Mesendoderm (in vitro differentiated cells): Measurements from ENCODE around the gene ANKRD33B.

Experiments
- DNase-seq: peaks from one replicate; pipeline ENCODE4 v3.0.0; 2013
- H2AK5ac ChIP-seq: 2 replicates; pipeline ENCODE4 v1.6.1; 2013; ENCODE audit warnings: low read length, inconsistent platforms
- H2BK120ac ChIP-seq: 2 replicates; pipeline ENCODE4 v1.6.1; 2013; ENCODE audit warnings: low read depth, mild to moderate bottlenecking, low read length, moderate library complexity, mixed read lengths
- H2BK15ac ChIP-seq: replicated peaks from 2 replicates; pipeline ENCODE4 v1.6.1; 2013; ENCODE audit warnings: low read depth, mild to moderate bottlenecking, moderate library complexity
- H2BK5ac ChIP-seq: 2 replicates; pipeline ENCODE4 v1.6.1; 2013; ENCODE audit warnings: low read length, inconsistent platforms
- H3K18ac ChIP-seq: 2 replicates; pipeline ENCODE4 v1.6.1; 2013; ENCODE audit warnings: mild to moderate bottlenecking, low read length, mixed read lengths
- H3K23ac ChIP-seq: one replicate; pipeline ENCODE4 v1.6.1; 2013; ENCODE audit warnings: low read length
- H3K27ac ChIP-seq: 2 replicates; pipeline ENCODE4 v1.5.1; 2013; ENCODE audit warnings: low read depth, mild to moderate bottlenecking, inconsistent platforms, low read length, moderate library complexity
- H3K27me3 ChIP-seq: 2 replicates; pipeline ENCODE4 v1.6.1; 2013; ENCODE audit warnings: low read length, control low read depth, mild to moderate bottlenecking, inconsistent platforms; ENCODE audit not compliant: insufficient read depth, poor library complexity
- H3K36me3 ChIP-seq: 2 replicates; pipeline ENCODE4 v1.6.1; 2013; ENCODE audit warnings: low read length, inconsistent platforms; ENCODE audit not compliant: control insufficient read depth, insufficient read depth
- H3K4ac ChIP-seq: one replicate; pipeline ENCODE4 v1.6.1; 2013; ENCODE audit warnings: low read depth, mild to moderate bottlenecking, low read length, moderate library complexity
- H3K4me1 ChIP-seq: 2 replicates; pipeline ENCODE4 v1.6.1; 2013; ENCODE audit warnings: low read depth, low read length, inconsistent platforms; ENCODE audit not compliant: control insufficient read depth
- H3K4me2 ChIP-seq: 2 replicates; pipeline ENCODE4 v1.6.1; 2013; ENCODE audit warnings: low read length
- H3K4me3 ChIP-seq: 2 replicates; pipeline ENCODE4 v1.5.1; 2013; ENCODE audit warnings: mild to moderate bottlenecking, low read length
- H3K56ac ChIP-seq: one replicate; pipeline ENCODE4 v1.6.1; 2013; ENCODE audit warnings: low read length
- H3K79me1 ChIP-seq: 2 replicates; pipeline ENCODE4 v1.6.1; 2013; ENCODE audit warnings: low read length, inconsistent platforms
- H3K79me2 ChIP-seq: 2 replicates; pipeline ENCODE4 v1.6.1; 2013; ENCODE audit warnings: mild to moderate bottlenecking, low read length; ENCODE audit not compliant: control insufficient read depth, insufficient read depth
- H3K9ac ChIP-seq: 2 replicates; pipeline ENCODE4 v1.6.1; 2013; ENCODE audit warnings: low read length, inconsistent platforms
- H4K5ac ChIP-seq: one replicate; pipeline ENCODE4 v1.6.1; 2013; ENCODE audit warnings: low read length
- H4K8ac ChIP-seq: one replicate; pipeline ENCODE4 v1.6.1; 2013; ENCODE audit warnings: low read depth, mild to moderate bottlenecking, control low read depth, low read length, moderate library complexity
- WGBS: extraction: QIAGEN DNeasy Blood & Tissue Kit; methylation state at CpG from one replicate; pipeline ENCODE4 v1.1.7; 2013; ENCODE audit warnings: low lambda C conversion rate, missing lambda C conversion rate; ENCODE audit not compliant: insufficient coverage; ENCODE audit errors: extremely low coverage; 5-methylcytosine and 5-hydroxymethylcytosine counted together

Gene ANKRD33B

DNA sequence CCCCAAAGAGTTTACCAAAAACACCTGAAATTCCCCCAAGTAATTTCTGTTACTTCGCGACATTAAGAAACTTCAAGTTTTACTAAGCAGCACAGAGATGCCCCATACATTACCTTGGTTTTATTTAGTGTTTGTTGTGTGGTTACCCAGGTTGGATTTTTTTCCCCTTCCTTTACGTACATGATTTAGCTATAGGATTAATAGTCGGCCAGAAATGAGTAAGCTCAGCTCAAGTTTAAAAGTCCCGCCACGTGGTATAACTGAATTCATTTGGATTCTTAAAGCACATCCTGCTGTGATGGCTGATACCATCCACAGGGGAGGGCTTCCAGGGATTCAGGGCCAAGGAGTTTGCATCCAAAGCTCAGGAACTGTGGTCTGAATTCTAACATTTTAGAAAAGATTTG lies 121.2 kb downstream of the ANKRD33B start:
- Histone ChIP-seq H2AK5ac (no peak overlapping the region), H3K36me3 (no peaks in the 10 kb centered on the region), H3K79me1 (no peaks in the 10 kb centered on the region), H3K4me3 (no peak overlapping the region), H3K4me1 (no peaks in the 10 kb centered on the region), H3K27me3 (no peaks in the 10 kb centered on the region), H4K8ac (no peak overlapping the region), H2BK120ac (no peak overlapping the region), H3K9ac (no peak overlapping the region), H3K27ac (no peak overlapping the region), H3K18ac (no peak overlapping the region), H3K23ac (no peak overlapping the region), H3K4me2 (no peak overlapping the region), H3K56ac (no peak overlapping the region), H3K79me2 (no peaks in the 10 kb centered on the region), H4K5ac (no peak overlapping the region), H2BK15ac (no peak overlapping the region), H3K4ac (no peak overlapping the region), H2BK5ac (no peak overlapping the region)
- DNase-seq, result no peak
- no CpG with 5 or more reads among the region's 6 CpGs for WGBS

GRCh38 chr5:10686890-10687289 lies 123.0 kb downstream of the ANKRD33B start:
- H2BK5ac ChIP-seq, result no peak overlapping the region
- H3K36me3 ChIP-seq, result no peaks in the 10 kb centered on the region
- no peaks in the 10 kb centered on the region for H3K27me3 ChIP-seq
- no peak overlapping the region for H4K5ac ChIP-seq
- no peak overlapping the region for H3K56ac ChIP-seq
- H3K4me2 ChIP-seq, result no peak overlapping the region
- no peak overlapping the region for H2BK120ac ChIP-seq
- H3K18ac ChIP-seq, result no peak overlapping the region
- no peaks in the 10 kb centered on the region for H3K79me1 ChIP-seq
- H3K4me1 ChIP-seq, result no peaks in the 10 kb centered on the region
- H3K4me3 ChIP-seq, result no peak overlapping the region
- no peak overlapping the region for H2AK5ac ChIP-seq
- no CpG with 5 or more reads among the region's 2 CpGs for WGBS
- H3K4ac ChIP-seq, result no peak overlapping the region
- H3K23ac ChIP-seq, result no peak overlapping the region
- H3K27ac ChIP-seq, result no peak overlapping the region
- H2BK15ac ChIP-seq, result no peak overlapping the region
- no peak for DNase-seq
- H3K9ac ChIP-seq, result no peak overlapping the region
- H4K8ac ChIP-seq, result no peak overlapping the region
- no peaks in the 10 kb centered on the region for H3K79me2 ChIP-seq

DNA sequence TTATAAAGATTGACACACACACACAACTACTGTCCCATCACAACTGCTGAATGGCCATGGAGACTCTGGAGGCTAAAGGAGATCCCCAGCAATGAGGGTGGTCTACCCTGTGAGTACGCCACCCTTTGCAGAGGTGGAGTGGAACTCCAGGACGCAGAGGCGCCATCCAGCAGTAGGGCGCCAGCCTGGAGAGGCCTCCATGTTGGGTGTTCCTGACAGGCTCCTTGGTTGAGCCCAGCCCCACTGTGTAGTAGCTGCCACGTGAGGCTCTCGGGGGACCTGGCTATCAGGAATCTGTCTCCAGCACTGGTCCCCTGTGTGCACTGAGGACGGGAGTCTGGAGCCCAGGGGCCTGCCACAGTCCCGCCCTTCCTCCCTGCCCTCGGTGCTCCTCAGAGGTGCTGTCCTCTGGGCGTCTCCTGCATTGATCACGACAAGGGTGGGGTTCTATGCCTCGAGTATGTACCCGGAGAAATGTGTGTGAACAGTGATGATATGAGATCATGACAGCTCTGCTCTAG lies 124.8 kb downstream of the ANKRD33B start:
- DNase-seq, result no peak
- Histone ChIP-seq H3K4me1 (no peaks in the 10 kb centered on the region), H2AK5ac (no peak overlapping the region), H3K18ac (no peak overlapping the region), H2BK15ac (no peak overlapping the region), H3K23ac (peak overlapping the region; percentile 76), H2BK5ac (no peak overlapping the region), H3K79me1 (no peaks in the 10 kb centered on the region), H3K27me3 (no peaks in the 10 kb centered on the region), H3K36me3 (no peaks in the 10 kb centered on the region), H3K4me2 (no peak overlapping the region), H3K27ac (no peak overlapping the region), H4K5ac (no peak overlapping the region), H4K8ac (no peak overlapping the region), H3K4ac (no peak overlapping the region), H3K56ac (no peak overlapping the region), H3K79me2 (no peaks in the 10 kb centered on the region), H3K4me3 (no peak overlapping the region), H3K9ac (no peak overlapping the region), H2BK120ac (no peak overlapping the region)
- no CpG with 5 or more reads among the region's 13 CpGs for WGBS

- Histone ChIP-seq H2AK5ac (no peak overlapping the region), H3K4ac (no peak overlapping the region), H3K4me1 (no peaks in the 10 kb centered on the region), H4K8ac (no peak overlapping the region), H3K79me2 (no peaks in the 10 kb centered on the region), H3K23ac (peak overlapping the region; percentile 76), H3K56ac (peak overlapping the region; percentile 56), H3K79me1 (no peaks in the 10 kb centered on the region), H3K27ac (no peak overlapping the region), H3K4me3 (no peak overlapping the region), H3K9ac (no peak overlapping the region), H2BK5ac (no peak overlapping the region), H3K27me3 (no peaks in the 10 kb centered on the region), H2BK120ac (no peak overlapping the region), H3K18ac (no peak overlapping the region), H2BK15ac (no peak overlapping the region), H4K5ac (no peak overlapping the region), H3K36me3 (no peaks in the 10 kb centered on the region), H3K4me2 (no peak overlapping the region)
- no CpG with 5 or more reads among the region's 11 CpGs for WGBS
- DNase-seq, result peak; percentile 92
These were observed 125.7 kb downstream of the ANKRD33B start for GRCh38 chr5:10689391-10690081.

DNA sequence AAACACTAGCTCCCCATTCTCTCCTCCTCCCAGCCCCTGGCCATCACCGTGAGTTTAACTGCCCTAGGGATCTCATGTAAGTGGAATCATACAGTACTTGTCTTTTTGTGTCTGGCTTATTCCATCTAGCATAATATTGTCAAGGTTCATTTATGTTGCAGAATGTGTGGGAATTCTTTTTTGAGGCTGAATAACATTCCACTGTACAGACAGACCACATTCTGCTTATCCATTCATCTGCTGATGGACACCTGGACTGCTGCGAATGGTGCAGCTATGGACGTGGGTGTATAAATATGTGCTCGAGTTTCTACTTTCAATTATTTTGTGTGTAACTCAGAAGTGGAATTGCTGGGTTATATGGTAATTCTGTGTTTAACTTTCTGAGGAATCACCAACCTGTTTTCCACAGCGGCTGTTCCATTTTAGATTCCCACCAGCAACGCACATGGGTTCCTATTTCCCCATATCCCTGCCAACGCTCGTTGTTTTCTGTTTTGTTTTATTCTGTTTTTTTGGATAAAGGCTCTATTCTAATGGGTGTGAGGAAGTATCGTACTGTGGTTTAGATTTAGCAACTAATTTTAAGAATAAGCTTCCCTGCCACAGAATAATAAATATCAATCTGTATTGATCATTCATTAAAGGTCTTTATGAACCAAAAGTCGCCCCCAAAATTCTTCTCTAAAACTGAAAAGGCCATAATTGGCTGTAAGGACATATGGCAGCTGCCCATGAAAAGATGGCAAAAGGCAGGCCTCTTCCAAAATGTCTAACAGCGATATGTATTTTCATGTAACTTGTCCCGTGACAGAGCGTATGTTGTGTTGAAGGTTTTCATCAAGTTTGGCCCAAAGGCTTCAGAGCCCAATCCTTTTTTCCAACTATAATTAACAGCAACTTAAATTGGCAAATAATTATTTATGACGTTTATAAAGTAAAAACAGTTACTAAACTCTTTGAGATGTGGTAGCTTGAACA lies 126.9 kb downstream of the ANKRD33B start:
- H3K4me1 ChIP-seq, result no peaks in the 10 kb centered on the region
- H3K4me2 ChIP-seq, result no peak overlapping the region
- H3K79me2 ChIP-seq, result no peaks in the 10 kb centered on the region
- no peak overlapping the region for H3K23ac ChIP-seq
- H2BK15ac ChIP-seq, result no peak overlapping the region
- no peak overlapping the region for H3K9ac ChIP-seq
- no peak overlapping the region for H2BK120ac ChIP-seq
- no peaks in the 10 kb centered on the region for H3K27me3 ChIP-seq
- H3K4me3 ChIP-seq, result no peak overlapping the region
- no peak overlapping the region for H4K5ac ChIP-seq
- no peak overlapping the region for H3K18ac ChIP-seq
- H3K79me1 ChIP-seq, result no peaks in the 10 kb centered on the region
- DNase-seq, result no peak
- no peak overlapping the region for H3K27ac ChIP-seq
- H3K56ac ChIP-seq, result no peak overlapping the region
- no peak overlapping the region for H2AK5ac ChIP-seq
- no peak overlapping the region for H3K4ac ChIP-seq
- H3K36me3 ChIP-seq, result no peaks in the 10 kb centered on the region
- no peak overlapping the region for H2BK5ac ChIP-seq
- no CpG with 5 or more reads among the region's 14 CpGs for WGBS
- H4K8ac ChIP-seq, result no peak overlapping the region
